Caco-2 (cell line): ENCODE measurements around the gene POLR2L. TPM values are rescaled to one million over a fixed set of nuclear protein-coding genes. Genes with fewer than 3 reads are reported as not detected.

ENCODE experiments used
- BruUV-seq: library from RNA; stranded (reverse); fragments of 400-500 nt; replicated peaks from 2 replicates; lab custom pipeline; 2021; lab: Mats Ljungman, UMichigan
- CTCF ChIA-PET: fragments of 300-600 bp; sonication (Branson Sonifier 250); formaldehyde crosslinking; loops from one replicate; lab custom pipeline; 2022; ENCODE audit warnings: antibody characterized with exemption; lab: Charles Lee
- POLR2A ChIA-PET: fragments of 300-600 bp; sonication (Branson Sonifier 250); formaldehyde crosslinking; loops from one replicate; lab custom pipeline; 2022; ENCODE audit warnings: antibody characterized with exemption; lab: Charles Lee
- DNase-seq, 2 experiments: peaks; one replicate each; pipeline versions ENCODE4 v3.0.0 to v3.0.0-alpha.2; 2020 to 2022
- H3K27me3 ChIP-seq: replicated peaks from 2 replicates; pipeline ENCODE4 v1.6.0; 2011; ENCODE audit warnings: low read length; ENCODE audit not compliant: control insufficient read depth, insufficient read depth
- H3K36me3 ChIP-seq: 2 replicates; pipeline ENCODE4 v1.5.1; 2011; ENCODE audit warnings: low read length; ENCODE audit not compliant: control insufficient read depth, insufficient read depth
- H3K4me1 ChIP-seq: fragments of 250-450 bp; sonication (Bioruptor Pico); 2 replicates; pipeline ENCODE4 v1.5.1; 2020; ENCODE audit warnings: mild to moderate bottlenecking
- H3K4me3 ChIP-seq: 2 replicates; pipeline ENCODE4 v1.5.1; 2011; ENCODE audit warnings: low read depth, mild to moderate bottlenecking, control low read depth, low read length
- H3K9me3 ChIP-seq: fragments of 250-450 bp; sonication (Bioruptor Pico); 2 replicates; pipeline ENCODE4 v1.5.1; 2020; ENCODE audit warnings: mild to moderate bottlenecking, moderate library complexity
- H3K27ac Mint-ChIP-seq: one replicate; pipeline ENCODE4 v1.8.0; 2022; ENCODE audit warnings: mixed read lengths; ENCODE audit not compliant: unreplicated experiment
- H3K27me3 Mint-ChIP-seq: one replicate; pipeline ENCODE4 v1.8.0; 2022; ENCODE audit warnings: mixed read lengths; ENCODE audit not compliant: insufficient read depth, unreplicated experiment
- H3K36me3 Mint-ChIP-seq: one replicate; pipeline ENCODE4 v1.8.0; 2022; ENCODE audit warnings: mild to moderate bottlenecking, mixed read lengths; ENCODE audit not compliant: insufficient read depth, unreplicated experiment
- H3K4me1 Mint-ChIP-seq: one replicate; pipeline ENCODE4 v1.8.0; 2022; ENCODE audit warnings: low read depth, mixed read lengths; ENCODE audit not compliant: unreplicated experiment
- H3K4me3 Mint-ChIP-seq: one replicate; pipeline ENCODE4 v1.8.0; 2022; ENCODE audit warnings: mild to moderate bottlenecking, moderate library complexity, mixed read lengths; ENCODE audit not compliant: unreplicated experiment
- H3K9me3 Mint-ChIP-seq: one replicate; pipeline ENCODE4 v1.8.0; 2022; ENCODE audit warnings: mixed read lengths; ENCODE audit not compliant: unreplicated experiment
- intact Hi-C: fragments of 100-400 bp; cut with micrococcal nuclease; formaldehyde crosslinking; loops from one replicate; pipeline ENCODE4 v1.10.0; 2022; ENCODE audit not compliant: unreplicated experiment
- total RNA-seq: library from RNA; stranded (reverse); gene quantifications from 2 replicates; pipeline ENCODE4 v1.2.3, GENCODE V29; 2022
- TF ChIP-seq, protein P1 (sequence below), 2 experiments: fragments of 200-600 bp in 1 of 2; IDR thresholded peaks; 1 replicate in 1 of 2; 2 replicates in 1 of 2; pipeline versions ENCODE4 v1.5.1 to v1.8.0; 2011 to 2022; ENCODE audit warnings: antibody characterized with exemption in 1 of 2, control low read depth in 1 of 2, inconsistent platforms in 1 of 2, low read depth in 1 of 2, low read length in 1 of 2, mild to moderate bottlenecking in 1 of 2, moderate library complexity in 1 of 2; ENCODE audit not compliant: insufficient read depth in 1 of 2, severe bottlenecking in 1 of 2, unreplicated experiment in 1 of 2

Gene POLR2L
- total RNA-seq, 1 experiment from 2014 or later: 139 TPM

DNA sequence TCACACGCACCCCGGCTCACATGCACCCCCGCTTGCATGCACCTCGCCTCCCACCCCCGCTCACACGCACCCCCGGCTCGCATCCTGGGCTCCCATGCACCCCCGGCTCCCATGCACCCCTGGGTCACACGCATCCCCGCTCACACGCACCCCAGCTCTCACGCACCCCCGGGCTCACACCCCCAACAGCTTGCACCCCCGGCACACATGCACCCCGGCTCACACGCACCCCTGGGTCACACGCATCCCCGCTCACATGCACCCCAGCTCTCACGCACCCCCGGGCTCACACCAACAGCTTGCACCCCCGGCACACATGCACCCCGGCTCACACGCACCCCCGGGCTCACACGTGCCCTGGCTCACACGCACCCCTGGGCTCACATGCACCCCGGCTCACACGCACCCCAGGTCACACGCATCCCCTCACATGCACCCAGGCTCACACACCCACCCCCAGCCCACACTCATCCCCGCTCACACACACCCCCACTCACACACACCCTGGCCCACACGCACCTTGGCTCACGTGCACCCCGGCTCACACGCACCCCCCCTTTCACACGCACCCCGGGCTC lies 16.5 kb upstream of the POLR2L start:
- Mint-ChIP-seq H3K4me3 (no peak overlapping the region), H3K27ac (no peak overlapping the region), H3K9me3 (no peaks in the 10 kb centered on the region), H3K4me1 (no peaks in the 10 kb centered on the region), H3K27me3 (no peaks in the 10 kb centered on the region), H3K36me3 (peaks cover 64% of the 10 kb centered on the region)
- Histone ChIP-seq H3K27me3 (no peaks in the 10 kb centered on the region), H3K36me3 (no peaks in the 10 kb centered on the region; the same call in 1 of the 2 replicates), H3K4me1 (no peaks in the 10 kb centered on the region), H3K9me3 (no peaks in the 10 kb centered on the region), H3K4me3 (no peak overlapping the region)
- POLR2A ChIA-PET: no interaction called here
- DNase-seq: no peak
- CTCF ChIA-PET: no interaction called here
- TF ChIP-seq, protein P1, sequence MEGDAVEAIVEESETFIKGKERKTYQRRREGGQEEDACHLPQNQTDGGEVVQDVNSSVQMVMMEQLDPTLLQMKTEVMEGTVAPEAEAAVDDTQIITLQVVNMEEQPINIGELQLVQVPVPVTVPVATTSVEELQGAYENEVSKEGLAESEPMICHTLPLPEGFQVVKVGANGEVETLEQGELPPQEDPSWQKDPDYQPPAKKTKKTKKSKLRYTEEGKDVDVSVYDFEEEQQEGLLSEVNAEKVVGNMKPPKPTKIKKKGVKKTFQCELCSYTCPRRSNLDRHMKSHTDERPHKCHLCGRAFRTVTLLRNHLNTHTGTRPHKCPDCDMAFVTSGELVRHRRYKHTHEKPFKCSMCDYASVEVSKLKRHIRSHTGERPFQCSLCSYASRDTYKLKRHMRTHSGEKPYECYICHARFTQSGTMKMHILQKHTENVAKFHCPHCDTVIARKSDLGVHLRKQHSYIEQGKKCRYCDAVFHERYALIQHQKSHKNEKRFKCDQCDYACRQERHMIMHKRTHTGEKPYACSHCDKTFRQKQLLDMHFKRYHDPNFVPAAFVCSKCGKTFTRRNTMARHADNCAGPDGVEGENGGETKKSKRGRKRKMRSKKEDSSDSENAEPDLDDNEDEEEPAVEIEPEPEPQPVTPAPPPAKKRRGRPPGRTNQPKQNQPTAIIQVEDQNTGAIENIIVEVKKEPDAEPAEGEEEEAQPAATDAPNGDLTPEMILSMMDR (IDR thresholded peaks at IDR 0.05; ENCODE audit: insufficient read depth in 1 of 2, low read depth in 1 of 2, low read length in 1 of 2, severe bottlenecking in 1 of 2, unreplicated experiment in 1 of 2): no peak
- intact Hi-C loops: no loop called here
- no TSS peak for BruUV-seq

DNA sequence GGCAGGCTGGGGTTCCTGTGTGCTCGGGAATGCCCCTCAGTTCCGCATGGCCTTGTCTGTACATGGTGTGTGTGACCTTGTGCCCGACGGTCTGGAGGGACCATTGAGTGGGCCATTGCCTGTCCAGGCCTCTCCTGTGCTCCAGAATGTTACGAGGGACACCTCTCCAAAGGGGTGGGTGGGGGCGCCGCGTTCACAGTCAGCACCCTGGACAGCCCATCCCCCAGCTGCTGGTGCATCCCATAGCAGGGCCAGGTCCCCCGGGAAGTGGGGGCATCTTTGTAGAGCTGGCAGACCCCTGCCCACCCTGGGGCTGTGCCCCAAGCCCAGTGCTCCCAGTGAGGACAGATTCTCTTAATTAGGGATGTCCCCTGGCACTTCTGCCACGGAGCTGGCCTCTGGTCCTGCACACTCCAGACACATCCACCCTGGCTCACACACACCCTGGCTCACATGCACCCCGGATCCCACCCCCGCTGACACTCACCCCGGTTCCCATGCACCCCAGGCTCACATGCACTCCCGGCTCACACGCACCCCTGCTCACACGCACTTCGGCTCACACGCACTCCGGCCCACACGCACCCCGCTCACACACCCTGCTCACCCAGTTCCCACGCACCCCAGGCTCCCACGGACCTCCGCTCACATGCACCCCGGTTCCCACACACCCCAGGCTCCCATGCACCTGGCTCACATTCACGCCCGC lies 15.9 kb upstream of the POLR2L start:
- Histone ChIP-seq H3K4me1 (no peaks in the 10 kb centered on the region), H3K27me3 (no peaks in the 10 kb centered on the region), H3K4me3 (no peak overlapping the region), H3K36me3 (no peaks in the 10 kb centered on the region; the same call in 1 of the 2 replicates), H3K9me3 (no peaks in the 10 kb centered on the region)
- Mint-ChIP-seq H3K4me3 (no peak overlapping the region), H3K4me1 (no peaks in the 10 kb centered on the region), H3K27ac (no peak overlapping the region), H3K27me3 (no peaks in the 10 kb centered on the region), H3K36me3 (peaks cover 63% of the 10 kb centered on the region), H3K9me3 (no peaks in the 10 kb centered on the region)
- TF ChIP-seq, protein P1 (IDR thresholded peaks at IDR 0.05; ENCODE audit: insufficient read depth in 1 of 2, low read depth in 1 of 2, low read length in 1 of 2, severe bottlenecking in 1 of 2, unreplicated experiment in 1 of 2): no peak
- ChIA-PET POLR2A (no interaction called here), CTCF (interaction anchor here (1.1 kb wide), 1 partner anchor 39 kb away, joined by 3 read pairs; no protein-coding TSS in a partner anchor)
- intact Hi-C loops: no loop called here
- BruUV-seq: no TSS peak
- no peak for DNase-seq

DNA sequence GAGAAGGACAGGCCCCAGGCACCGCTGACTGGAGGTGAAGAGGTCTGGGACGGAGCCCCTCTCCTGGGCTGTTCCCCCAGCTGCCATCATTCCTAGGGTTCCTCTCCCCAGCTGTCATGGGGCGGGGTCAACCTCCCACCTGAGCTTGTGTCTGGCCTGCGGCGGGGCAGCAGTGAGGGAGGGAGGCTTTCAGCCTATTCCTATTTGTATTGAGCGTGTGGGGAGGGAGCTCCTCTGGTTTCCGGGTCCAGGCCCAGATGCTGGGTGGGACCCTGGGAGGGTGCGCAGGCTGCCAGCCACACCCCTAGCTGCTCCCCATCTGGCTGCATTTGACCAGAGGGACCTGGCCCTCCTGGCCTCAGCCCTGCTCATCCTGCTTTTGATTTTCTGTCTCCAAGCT lies 14.1 kb upstream of the POLR2L start:
- no TSS peak for BruUV-seq
- Mint-ChIP-seq H3K36me3 (peaks cover 58% of the 10 kb centered on the region), H3K9me3 (no peaks in the 10 kb centered on the region), H3K27ac (no peak overlapping the region), H3K4me1 (no peaks in the 10 kb centered on the region), H3K4me3 (no peak overlapping the region), H3K27me3 (no peaks in the 10 kb centered on the region)
- DNase-seq: no peak
- Histone ChIP-seq H3K36me3 (no peaks in the 10 kb centered on the region; the same call in 1 of the 2 replicates), H3K4me3 (no peak overlapping the region), H3K9me3 (no peaks in the 10 kb centered on the region), H3K27me3 (no peaks in the 10 kb centered on the region), H3K4me1 (no peaks in the 10 kb centered on the region; the same call in 1 of the 2 replicates)
- ChIA-PET CTCF (interaction anchor here (0.6 kb wide), 1 partner anchor 8 kb away, joined by 3 read pairs; no protein-coding TSS in a partner anchor), POLR2A (no interaction called here)
- TF ChIP-seq, protein P1 (IDR thresholded peaks at IDR 0.05; ENCODE audit: insufficient read depth in 1 of 2, low read depth in 1 of 2, low read length in 1 of 2, severe bottlenecking in 1 of 2, unreplicated experiment in 1 of 2): no peak
- intact Hi-C loops: no loop called here
